ENCODE results near the gene DISC1.

- TF ChIP-seq, protein P1, sequence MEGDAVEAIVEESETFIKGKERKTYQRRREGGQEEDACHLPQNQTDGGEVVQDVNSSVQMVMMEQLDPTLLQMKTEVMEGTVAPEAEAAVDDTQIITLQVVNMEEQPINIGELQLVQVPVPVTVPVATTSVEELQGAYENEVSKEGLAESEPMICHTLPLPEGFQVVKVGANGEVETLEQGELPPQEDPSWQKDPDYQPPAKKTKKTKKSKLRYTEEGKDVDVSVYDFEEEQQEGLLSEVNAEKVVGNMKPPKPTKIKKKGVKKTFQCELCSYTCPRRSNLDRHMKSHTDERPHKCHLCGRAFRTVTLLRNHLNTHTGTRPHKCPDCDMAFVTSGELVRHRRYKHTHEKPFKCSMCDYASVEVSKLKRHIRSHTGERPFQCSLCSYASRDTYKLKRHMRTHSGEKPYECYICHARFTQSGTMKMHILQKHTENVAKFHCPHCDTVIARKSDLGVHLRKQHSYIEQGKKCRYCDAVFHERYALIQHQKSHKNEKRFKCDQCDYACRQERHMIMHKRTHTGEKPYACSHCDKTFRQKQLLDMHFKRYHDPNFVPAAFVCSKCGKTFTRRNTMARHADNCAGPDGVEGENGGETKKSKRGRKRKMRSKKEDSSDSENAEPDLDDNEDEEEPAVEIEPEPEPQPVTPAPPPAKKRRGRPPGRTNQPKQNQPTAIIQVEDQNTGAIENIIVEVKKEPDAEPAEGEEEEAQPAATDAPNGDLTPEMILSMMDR (conservative IDR thresholded peaks at IDR 0.05; ENCODE audit: low read depth in 2 of 2): no peak
- no peak for TF ChIP-seq EZH2 (IDR thresholded peaks at IDR 0.05; ENCODE audit: low read depth, unreplicated experiment)
- TF ChIP-seq POLR2AphosphoS5 (IDR thresholded peaks at IDR 0.05; ENCODE audit: low read depth): no peak
- TF ChIP-seq, protein P2, sequence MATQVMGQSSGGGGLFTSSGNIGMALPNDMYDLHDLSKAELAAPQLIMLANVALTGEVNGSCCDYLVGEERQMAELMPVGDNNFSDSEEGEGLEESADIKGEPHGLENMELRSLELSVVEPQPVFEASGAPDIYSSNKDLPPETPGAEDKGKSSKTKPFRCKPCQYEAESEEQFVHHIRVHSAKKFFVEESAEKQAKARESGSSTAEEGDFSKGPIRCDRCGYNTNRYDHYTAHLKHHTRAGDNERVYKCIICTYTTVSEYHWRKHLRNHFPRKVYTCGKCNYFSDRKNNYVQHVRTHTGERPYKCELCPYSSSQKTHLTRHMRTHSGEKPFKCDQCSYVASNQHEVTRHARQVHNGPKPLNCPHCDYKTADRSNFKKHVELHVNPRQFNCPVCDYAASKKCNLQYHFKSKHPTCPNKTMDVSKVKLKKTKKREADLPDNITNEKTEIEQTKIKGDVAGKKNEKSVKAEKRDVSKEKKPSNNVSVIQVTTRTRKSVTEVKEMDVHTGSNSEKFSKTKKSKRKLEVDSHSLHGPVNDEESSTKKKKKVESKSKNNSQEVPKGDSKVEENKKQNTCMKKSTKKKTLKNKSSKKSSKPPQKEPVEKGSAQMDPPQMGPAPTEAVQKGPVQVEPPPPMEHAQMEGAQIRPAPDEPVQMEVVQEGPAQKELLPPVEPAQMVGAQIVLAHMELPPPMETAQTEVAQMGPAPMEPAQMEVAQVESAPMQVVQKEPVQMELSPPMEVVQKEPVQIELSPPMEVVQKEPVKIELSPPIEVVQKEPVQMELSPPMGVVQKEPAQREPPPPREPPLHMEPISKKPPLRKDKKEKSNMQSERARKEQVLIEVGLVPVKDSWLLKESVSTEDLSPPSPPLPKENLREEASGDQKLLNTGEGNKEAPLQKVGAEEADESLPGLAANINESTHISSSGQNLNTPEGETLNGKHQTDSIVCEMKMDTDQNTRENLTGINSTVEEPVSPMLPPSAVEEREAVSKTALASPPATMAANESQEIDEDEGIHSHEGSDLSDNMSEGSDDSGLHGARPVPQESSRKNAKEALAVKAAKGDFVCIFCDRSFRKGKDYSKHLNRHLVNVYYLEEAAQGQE (IDR thresholded peaks at IDR 0.05; ENCODE audit: unreplicated experiment): peak; percentile 92
- TF ChIP-seq ZNF114 (CRISPR knock-in tag; IDR thresholded peaks at IDR 0.05): no peak
- TF ChIP-seq ZNF331 (CRISPR knock-in tag; IDR thresholded peaks at IDR 0.05; ENCODE audit: low read depth): no peak
- TF ChIP-seq CREB1 (CRISPR knock-in tag; IDR thresholded peaks at IDR 0.05; ENCODE audit: low read depth): no peak
- TF ChIP-seq JUNB (IDR thresholded peaks at IDR 0.05; ENCODE audit: unreplicated experiment): no peak
- TF ChIP-seq NANOG (IDR thresholded peaks at IDR 0.05; ENCODE audit: borderline replicate concordance): no peak
- TF ChIP-seq EZH2phosphoT487 (IDR thresholded peaks at IDR 0.05; ENCODE audit: unreplicated experiment): no peak
- TF ChIP-seq, protein P3, sequence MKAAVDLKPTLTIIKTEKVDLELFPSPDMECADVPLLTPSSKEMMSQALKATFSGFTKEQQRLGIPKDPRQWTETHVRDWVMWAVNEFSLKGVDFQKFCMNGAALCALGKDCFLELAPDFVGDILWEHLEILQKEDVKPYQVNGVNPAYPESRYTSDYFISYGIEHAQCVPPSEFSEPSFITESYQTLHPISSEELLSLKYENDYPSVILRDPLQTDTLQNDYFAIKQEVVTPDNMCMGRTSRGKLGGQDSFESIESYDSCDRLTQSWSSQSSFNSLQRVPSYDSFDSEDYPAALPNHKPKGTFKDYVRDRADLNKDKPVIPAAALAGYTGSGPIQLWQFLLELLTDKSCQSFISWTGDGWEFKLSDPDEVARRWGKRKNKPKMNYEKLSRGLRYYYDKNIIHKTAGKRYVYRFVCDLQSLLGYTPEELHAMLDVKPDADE (IDR thresholded peaks at IDR 0.05): 0 out of 2 replicates have a peak, but pooled peaks have one; percentile 5
These were observed 458.1 kb downstream of the DISC1 start for GRCh38 chr1:232084584-232085223.
